ENCODE measurements around the gene NFE2L1. TPM values are rescaled to one million over a fixed set of nuclear protein-coding genes. Genes with fewer than 3 reads are reported as not detected.

NFE2L1 gene
- total RNA-seq, 1 experiment from 2014 or later = 91.7 TPM

GRCh38 chr17:48011405-48012150 lies 36.6 kb upstream of the NFE2L1 start:
- intact Hi-C loops (cut with micrococcal nuclease; ENCODE audit: unreplicated experiment) = no loop called here
- H3K4me2 ChIP-seq = peak overlapping the region; percentile 69
- DNase-seq = peak in 1 of 2 experiments; percentile 35
- H3K27me3 ChIP-seq (ENCODE audit: insufficient read depth, low read depth) = no peaks in the 10 kb centered on the region
- no peak for TF ChIP-seq EZH2 (IDR thresholded peaks at IDR 0.05; ENCODE audit: low read depth)
- peak; percentile 66 for TF ChIP-seq CTCF (conservative IDR thresholded peaks at IDR 0.05)
- peak overlapping the region; percentile 79 for H2AFZ ChIP-seq
- peaks cover 6% of the 10 kb centered on the region for H3F3A ChIP-seq (ENCODE audit: insufficient read depth, low read depth)
- H3K9me3 ChIP-seq (ENCODE audit: insufficient read depth, low read depth) = no peaks in the 10 kb centered on the region
- no peak overlapping the region for H3K27ac ChIP-seq
- H3K9me2 ChIP-seq (ENCODE audit: insufficient read depth) = no peaks in the 10 kb centered on the region
- H3K79me2 ChIP-seq (ENCODE audit: low read depth) = no peaks in the 10 kb centered on the region
- no peaks in the 10 kb centered on the region for H4K20me1 ChIP-seq (ENCODE audit: insufficient read depth)
- H3K4me1 ChIP-seq (replicated peaks; ENCODE audit: insufficient read depth) = 0 out of 2 replicates have a peak, but pooled peaks cover 4% of the 10 kb centered on the region
- BruUV-seq (replicated peaks) = no TSS peak
- ChIA-PET CTCF (interaction anchor here (0.6 to 0.8 kb wide), 2 partner anchors 38 to 867 kb away, joined by 3 to 4 read pairs; no protein-coding TSS in a partner anchor), POLR2A (ENCODE audit: unreplicated experiment) (interaction anchor here (0.6 kb wide), 1 partner anchor 70 kb away, joined by 3 read pairs; the partner anchor contains the start of gene PNPO)
- H3K4me3 ChIP-seq = peak overlapping the region; percentile 23; the same call in 1 of the 2 replicates
- H3K36me3 ChIP-seq (ENCODE audit: low read depth) = no peaks in the 10 kb centered on the region

- no peak overlapping the region for H3K4me3 ChIP-seq
- no peaks in the 10 kb centered on the region for H3K79me2 ChIP-seq (ENCODE audit: low read depth)
- peaks cover 8% of the 10 kb centered on the region for H3F3A ChIP-seq (ENCODE audit: insufficient read depth, low read depth)
- H3K4me2 ChIP-seq = no peak overlapping the region
- TF ChIP-seq CTCF (conservative IDR thresholded peaks at IDR 0.05) (no peak), EZH2 (IDR thresholded peaks at IDR 0.05; ENCODE audit: low read depth) (no peak)
- ChIA-PET CTCF (interaction anchor here (0.8 kb wide), 1 partner anchor 867 kb away, joined by 4 read pairs; no protein-coding TSS in a partner anchor), POLR2A (ENCODE audit: unreplicated experiment) (no interaction called here)
- 0 out of 2 replicates have a peak, but pooled peaks cover 4% of the 10 kb centered on the region for H3K4me1 ChIP-seq (replicated peaks; ENCODE audit: insufficient read depth)
- no peaks in the 10 kb centered on the region for H3K9me2 ChIP-seq (ENCODE audit: insufficient read depth)
- H4K20me1 ChIP-seq (ENCODE audit: insufficient read depth) = no peaks in the 10 kb centered on the region
- no peak overlapping the region for H2AFZ ChIP-seq
- no peaks in the 10 kb centered on the region for H3K9me3 ChIP-seq (ENCODE audit: insufficient read depth, low read depth)
- intact Hi-C loops (cut with micrococcal nuclease; ENCODE audit: unreplicated experiment) = no loop called here
- DNase-seq = no peak
- no peaks in the 10 kb centered on the region for H3K36me3 ChIP-seq (ENCODE audit: low read depth)
- no TSS peak for BruUV-seq (replicated peaks)
- H3K27ac ChIP-seq = no peak overlapping the region
- H3K27me3 ChIP-seq (ENCODE audit: insufficient read depth, low read depth) = no peaks in the 10 kb centered on the region
Measured at GRCh38 chr17:48012151-48012520, 36.0 kb upstream of the NFE2L1 start.

GRCh38 chr17:48012654-48013053 lies 35.5 kb upstream of the NFE2L1 start:
- DNase-seq = no peak
- TF ChIP-seq CTCF (conservative IDR thresholded peaks at IDR 0.05) = no peak
- no peak for TF ChIP-seq EZH2 (IDR thresholded peaks at IDR 0.05; ENCODE audit: low read depth)
- H3K9me3 ChIP-seq (ENCODE audit: insufficient read depth, low read depth) = no peaks in the 10 kb centered on the region
- CTCF ChIA-PET = interaction anchor here (0.8 kb wide), 1 partner anchor 866 kb away, joined by 4 read pairs; no protein-coding TSS in a partner anchor
- H3K4me2 ChIP-seq = no peak overlapping the region
- H3F3A ChIP-seq (ENCODE audit: insufficient read depth, low read depth) = peaks cover 8% of the 10 kb centered on the region
- BruUV-seq (replicated peaks) = no TSS peak
- no peak overlapping the region for H2AFZ ChIP-seq
- H3K27ac ChIP-seq = no peak overlapping the region
- no peaks in the 10 kb centered on the region for H3K36me3 ChIP-seq (ENCODE audit: low read depth)
- H4K20me1 ChIP-seq (ENCODE audit: insufficient read depth) = no peaks in the 10 kb centered on the region
- H3K9me2 ChIP-seq (ENCODE audit: insufficient read depth) = no peaks in the 10 kb centered on the region
- H3K79me2 ChIP-seq (ENCODE audit: low read depth) = no peaks in the 10 kb centered on the region
- intact Hi-C loops (cut with micrococcal nuclease; ENCODE audit: unreplicated experiment) = no loop called here
- POLR2A ChIA-PET (ENCODE audit: unreplicated experiment) = no interaction called here
- 0 out of 2 replicates have a peak, but pooled peaks cover 4% of the 10 kb centered on the region for H3K4me1 ChIP-seq (replicated peaks; ENCODE audit: insufficient read depth)
- no peak overlapping the region for H3K4me3 ChIP-seq
- no peaks in the 10 kb centered on the region for H3K27me3 ChIP-seq (ENCODE audit: insufficient read depth, low read depth)

All from PC-9 (cell line).